ENCODE measurements around the gene SIRPA.

GRCh38 chr20:1909097-1909496 is 13.9 kb downstream of the SIRPA start:
- no peak for TF ChIP-seq REST (IDR thresholded peaks at IDR 0.05; ENCODE audit: low read depth)
- TF ChIP-seq, protein P1, sequence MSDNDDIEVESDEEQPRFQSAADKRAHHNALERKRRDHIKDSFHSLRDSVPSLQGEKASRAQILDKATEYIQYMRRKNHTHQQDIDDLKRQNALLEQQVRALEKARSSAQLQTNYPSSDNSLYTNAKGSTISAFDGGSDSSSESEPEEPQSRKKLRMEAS (IDR thresholded peaks at IDR 0.05) = no peak
- TF ChIP-seq RAD21 (IDR thresholded peaks at IDR 0.05; ENCODE audit: low read depth) = no peak
- TF ChIP-seq USF1 (IDR thresholded peaks at IDR 0.05) = no peak
- TF ChIP-seq TAF1 (IDR thresholded peaks at IDR 0.05; ENCODE audit: low read depth) = no peak
- TF ChIP-seq EGR1 (IDR thresholded peaks at IDR 0.05) = no peak
- no peak for TF ChIP-seq CEBPB (IDR thresholded peaks at IDR 0.05)
- no peak for TF ChIP-seq YY1 (IDR thresholded peaks at IDR 0.05; ENCODE audit: low read depth)
- no peak for TF ChIP-seq CREB1 (IDR thresholded peaks at IDR 0.05; ENCODE audit: low read depth)
- no peak for TF ChIP-seq ZBTB7A (IDR thresholded peaks at IDR 0.05; ENCODE audit: low read depth)
- TF ChIP-seq FOXM1 (IDR thresholded peaks at IDR 0.05; ENCODE audit: borderline replicate concordance, low read depth) = no peak
- no peak for TF ChIP-seq EP300 (IDR thresholded peaks at IDR 0.05; ENCODE audit: borderline replicate concordance)
